ENCODE results near the gene PRTFDC1. TPM values are rescaled to one million over a fixed set of nuclear protein-coding genes. Genes with fewer than 3 reads are reported as not detected.

PRTFDC1 gene
- total RNA-seq, 2 donors from 2014 or later: 14.5 to 18.3 TPM

- Mint-ChIP-seq H3K27ac (no peak overlapping the region), H3K4me1 (no peaks in the 10 kb centered on the region), H3K4me3 (no peak overlapping the region), H3K27me3 (ENCODE audit: insufficient read depth) (no peaks in the 10 kb centered on the region), H3K9me3 (no peaks in the 10 kb centered on the region), H3K36me3 (ENCODE audit: low read depth) (no peaks in the 10 kb centered on the region)
- Histone ChIP-seq H3K36me3 (ENCODE audit: control insufficient read depth, insufficient read depth, low read length) (no peaks in the 10 kb centered on the region), H3K27ac (ENCODE audit: low read depth, low read length) (no peak overlapping the region), H3K9ac (ENCODE audit: extremely low read depth, low read length, poor library complexity, severe bottlenecking) (no peak overlapping the region), H3K27me3 (ENCODE audit: control insufficient read depth, insufficient read depth, low read length, poor library complexity, severe bottlenecking) (no peaks in the 10 kb centered on the region), H3K9me3 (ENCODE audit: control insufficient read depth, low read length) (no peaks in the 10 kb centered on the region), H3K4me3 (ENCODE audit: low read length) (no peak overlapping the region), H3K4me1 (ENCODE audit: control insufficient read depth, insufficient read depth, low read length) (no peaks in the 10 kb centered on the region)
- TF ChIP-seq CTCF (conservative IDR thresholded peaks at IDR 0.05): no peak
- no peak for DNase-seq
- WGBS, 2 experiments (ENCODE audit: insufficient coverage in 1 of 2, insufficient read length in 1 of 2): 81 to 100% methylated on average over 1 to 5 of the region's 5 CpGs
Measured at GRCh38 chr10:24981161-24981710, 28.8 kb upstream of the PRTFDC1 start.

- Histone ChIP-seq H3K4me3 (ENCODE audit: low read length) (no peak overlapping the region), H3K4me1 (ENCODE audit: control insufficient read depth, insufficient read depth, low read length) (no peaks in the 10 kb centered on the region), H3K9ac (ENCODE audit: extremely low read depth, low read length, poor library complexity, severe bottlenecking) (no peak overlapping the region), H3K36me3 (ENCODE audit: control insufficient read depth, insufficient read depth, low read length) (no peaks in the 10 kb centered on the region), H3K27ac (ENCODE audit: low read depth, low read length) (no peak overlapping the region), H3K27me3 (ENCODE audit: control insufficient read depth, insufficient read depth, low read length, poor library complexity, severe bottlenecking) (no peaks in the 10 kb centered on the region), H3K9me3 (ENCODE audit: control insufficient read depth, low read length) (no peaks in the 10 kb centered on the region)
- WGBS, 2 experiments (ENCODE audit: insufficient coverage in 1 of 2, insufficient read length in 1 of 2): 84 to 100% methylated on average over 3 to 4 of the region's 4 CpGs
- Mint-ChIP-seq H3K36me3 (ENCODE audit: low read depth) (no peaks in the 10 kb centered on the region), H3K4me3 (no peak overlapping the region), H3K9me3 (no peaks in the 10 kb centered on the region), H3K4me1 (peaks cover 4% of the 10 kb centered on the region), H3K27ac (no peak overlapping the region), H3K27me3 (ENCODE audit: insufficient read depth) (no peaks in the 10 kb centered on the region)
- no peak for DNase-seq
- no peak for TF ChIP-seq CTCF (conservative IDR thresholded peaks at IDR 0.05)
Measured at GRCh38 chr10:24979685-24980084, 27.3 kb upstream of the PRTFDC1 start.

GRCh38 chr10:24974976-24975375 lies 22.6 kb upstream of the PRTFDC1 start:
- Histone ChIP-seq H3K9ac (ENCODE audit: extremely low read depth, low read length, poor library complexity, severe bottlenecking) (no peak overlapping the region), H3K27ac (ENCODE audit: low read depth, low read length) (no peak overlapping the region), H3K4me1 (ENCODE audit: control insufficient read depth, insufficient read depth, low read length) (no peaks in the 10 kb centered on the region), H3K9me3 (ENCODE audit: control insufficient read depth, low read length) (no peaks in the 10 kb centered on the region), H3K4me3 (ENCODE audit: low read length) (no peak overlapping the region), H3K36me3 (ENCODE audit: control insufficient read depth, insufficient read depth, low read length) (no peaks in the 10 kb centered on the region), H3K27me3 (ENCODE audit: control insufficient read depth, insufficient read depth, low read length, poor library complexity, severe bottlenecking) (no peaks in the 10 kb centered on the region)
- H3K27me3 Mint-ChIP-seq (ENCODE audit: insufficient read depth): no peaks in the 10 kb centered on the region
- H3K36me3 Mint-ChIP-seq (ENCODE audit: low read depth): no peaks in the 10 kb centered on the region
- H3K4me3 Mint-ChIP-seq: no peak overlapping the region
- H3K9me3 Mint-ChIP-seq: no peaks in the 10 kb centered on the region
- 89 to 100% methylated on average over 1 to 2 of the region's 2 CpGs for WGBS, 2 experiments (ENCODE audit: insufficient coverage in 1 of 2, insufficient read length in 1 of 2)
- no peak for DNase-seq
- TF ChIP-seq CTCF (conservative IDR thresholded peaks at IDR 0.05): peak; percentile 25
- H3K27ac Mint-ChIP-seq: no peak overlapping the region
- peaks cover 4% of the 10 kb centered on the region for H3K4me1 Mint-ChIP-seq

Data from endodermal cell (in vitro differentiated cells).